Esophagus muscularis mucosa (tissue), 4 donors: ENCODE measurements around the gene RTRAF. TPM values are rescaled to one million over a fixed set of nuclear protein-coding genes. Genes with fewer than 3 reads are reported as not detected.

Source experiments
- DNase-seq: peaks from one replicate; pipeline ENCODE4 v3.0.0-alpha.2; 2017; ENCODE audit errors: extremely low spot score
- H3K27ac ChIP-seq, 4 donors: fragments of 200-600 bp; sonication (generic); replicated peaks in 1 of 4; 1 replicate in 3 of 4; 2 replicates in 1 of 4; pipeline ENCODE4 v1.5.1; 2016 to 2019; ENCODE audit warnings: mild to moderate bottlenecking in 1 of 4
- H3K27me3 ChIP-seq, 4 donors: fragments of 200-600 bp; sonication (generic); one replicate each; pipeline versions ENCODE4 v1.5.1 to v1.6.0; 2016 to 2019
- H3K36me3 ChIP-seq, 4 donors: fragments of 200-600 bp; sonication (generic); one replicate each; pipeline ENCODE4 v1.5.1; 2016 to 2019
- H3K4me1 ChIP-seq, 4 donors: fragments of 200-600 bp; sonication (generic); one replicate each; pipeline ENCODE4 v1.5.1; 2016 to 2019
- H3K4me3 ChIP-seq, 4 donors: fragments of 200-600 bp; sonication (generic); 1 replicate in 2 of 4; 2 replicates in 2 of 4; pipeline ENCODE4 v1.5.1; 2016 to 2019; ENCODE audit warnings: mild to moderate bottlenecking in 4 of 4, moderate library complexity in 1 of 4
- H3K9me3 ChIP-seq, 4 donors: fragments of 200-600 bp; sonication (generic); 1 replicate in 3 of 4; 2 replicates in 1 of 4; pipeline ENCODE4 v1.5.1; 2016 to 2019
- EP300 ChIP-seq: sonication (generic); formaldehyde crosslinking; IDR thresholded peaks from one replicate; pipeline ENCODE4 v1.6.1; 2017; ENCODE audit warnings: antibody characterized with exemption
- POLR2A ChIP-seq: fragments of 450-650 bp; IDR thresholded peaks from one replicate; pipeline ENCODE4 v1.6.1; 2017; ENCODE audit warnings: antibody characterized with exemption, moderate library complexity, mild to moderate bottlenecking, low read depth
- POLR2AphosphoS5 ChIP-seq, 2 donors: sonication (generic); formaldehyde crosslinking; IDR thresholded peaks; one replicate each; pipeline ENCODE4 v1.6.1; 2017; ENCODE audit warnings: antibody characterized with exemption in 2 of 2
- WGBS: methylation state at CpG from one replicate; pipeline ENCODE4 v1.1.5; 2018; 5-methylcytosine and 5-hydroxymethylcytosine counted together
- intact Hi-C: fragments of 100-400 bp; cut with DNase I; formaldehyde crosslinking; loops from one replicate; pipeline ENCODE4 v1.15.1; 2023
- total RNA-seq, 4 donors: library from RNA; depleted of rRNA; stranded (reverse); fragments of >200 nt; gene quantifications; one replicate each; pipeline versions ENCODE4 v1.1.0 to v1.2.1, GENCODE V29; 2016
- TF ChIP-seq, protein P1 (sequence below), 3 experiments: fragments of 200-600 bp in 2 of 3; fragments of 450-650 bp in 1 of 3; sonication (generic) in 2 of 3; IDR thresholded peaks; one replicate each; pipeline ENCODE4 v1.5.1; 2017 to 2019; ENCODE audit warnings: antibody characterized with exemption in 3 of 3, mild to moderate bottlenecking in 2 of 3, moderate library complexity in 1 of 3

RTRAF gene
- total RNA-seq, 4 donors from 2014 or later = 66.4 to 122 (median 70.1) TPM

DNA sequence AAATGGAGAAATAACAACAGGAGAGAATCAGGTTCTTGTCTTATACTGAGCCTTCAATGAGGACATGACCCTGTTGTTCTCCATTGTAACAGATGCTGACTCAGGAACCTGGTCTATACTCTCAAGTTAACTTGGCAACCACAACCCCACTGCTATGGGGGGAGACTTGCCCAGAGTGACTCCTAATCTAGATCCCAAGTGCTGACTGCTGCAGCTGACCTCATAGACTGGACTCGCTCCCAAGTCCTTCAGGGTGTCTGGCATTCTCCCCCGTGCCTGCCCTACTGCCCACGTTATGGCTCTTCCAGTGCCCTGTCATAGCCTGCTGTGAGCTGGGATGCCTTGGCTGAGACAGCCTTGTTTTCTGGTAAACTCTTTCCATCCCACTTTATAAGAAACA is 42.4 kb downstream of the RTRAF start:
- Histone ChIP-seq H3K4me1 (peaks cover 13 to 35% (median 24%) of the 10 kb centered on the region in 4 donors), H3K9me3 (no peaks in the 10 kb centered on the region), H3K27me3 (no peaks in the 10 kb centered on the region), H3K27ac (peak overlapping the region in 3 of 4 donors; percentile 25 to 47 (median 35)), H3K4me3 (no peak overlapping the region), H3K36me3 (peaks cover 19 to 43% (median 37%) of the 10 kb centered on the region in 4 donors)
- DNase-seq = no peak
- intact Hi-C loops = loop anchor here (5.0 kb wide), 1 partner anchor 34 kb away; no protein-coding TSS in a partner anchor
- WGBS = 46% methylated on average over 3 of the region's 3 CpGs
- no peak for TF ChIP-seq EP300
- TF ChIP-seq POLR2A = no peak
- TF ChIP-seq POLR2AphosphoS5 (IDR thresholded peaks at IDR 0.05) = no peak
- TF ChIP-seq, protein P1, sequence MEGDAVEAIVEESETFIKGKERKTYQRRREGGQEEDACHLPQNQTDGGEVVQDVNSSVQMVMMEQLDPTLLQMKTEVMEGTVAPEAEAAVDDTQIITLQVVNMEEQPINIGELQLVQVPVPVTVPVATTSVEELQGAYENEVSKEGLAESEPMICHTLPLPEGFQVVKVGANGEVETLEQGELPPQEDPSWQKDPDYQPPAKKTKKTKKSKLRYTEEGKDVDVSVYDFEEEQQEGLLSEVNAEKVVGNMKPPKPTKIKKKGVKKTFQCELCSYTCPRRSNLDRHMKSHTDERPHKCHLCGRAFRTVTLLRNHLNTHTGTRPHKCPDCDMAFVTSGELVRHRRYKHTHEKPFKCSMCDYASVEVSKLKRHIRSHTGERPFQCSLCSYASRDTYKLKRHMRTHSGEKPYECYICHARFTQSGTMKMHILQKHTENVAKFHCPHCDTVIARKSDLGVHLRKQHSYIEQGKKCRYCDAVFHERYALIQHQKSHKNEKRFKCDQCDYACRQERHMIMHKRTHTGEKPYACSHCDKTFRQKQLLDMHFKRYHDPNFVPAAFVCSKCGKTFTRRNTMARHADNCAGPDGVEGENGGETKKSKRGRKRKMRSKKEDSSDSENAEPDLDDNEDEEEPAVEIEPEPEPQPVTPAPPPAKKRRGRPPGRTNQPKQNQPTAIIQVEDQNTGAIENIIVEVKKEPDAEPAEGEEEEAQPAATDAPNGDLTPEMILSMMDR (IDR thresholded peaks at IDR 0.05) = no peak

- no peak for DNase-seq
- Histone ChIP-seq H3K27ac (peak overlapping the region in 3 of 4 donors; percentile 25 to 47 (median 35)), H3K9me3 (no peaks in the 10 kb centered on the region), H3K27me3 (no peaks in the 10 kb centered on the region), H3K4me1 (peaks cover 9 to 31% (median 19%) of the 10 kb centered on the region in 4 donors), H3K4me3 (no peak overlapping the region), H3K36me3 (peaks cover 14 to 43% (median 37%) of the 10 kb centered on the region in 4 donors)
- 58% methylated on average over 7 of the region's 7 CpGs for WGBS
- no peak for TF ChIP-seq POLR2A
- no peak for TF ChIP-seq POLR2AphosphoS5 (IDR thresholded peaks at IDR 0.05)
- TF ChIP-seq, protein P1 (IDR thresholded peaks at IDR 0.05) = no peak
- no peak for TF ChIP-seq EP300
- intact Hi-C loops = loop anchor here (5.0 kb wide), 1 partner anchor 35 kb away; no protein-coding TSS in a partner anchor
These were observed 43.0 kb downstream of the RTRAF start for GRCh38 chr14:52032204-52032801.

DNA sequence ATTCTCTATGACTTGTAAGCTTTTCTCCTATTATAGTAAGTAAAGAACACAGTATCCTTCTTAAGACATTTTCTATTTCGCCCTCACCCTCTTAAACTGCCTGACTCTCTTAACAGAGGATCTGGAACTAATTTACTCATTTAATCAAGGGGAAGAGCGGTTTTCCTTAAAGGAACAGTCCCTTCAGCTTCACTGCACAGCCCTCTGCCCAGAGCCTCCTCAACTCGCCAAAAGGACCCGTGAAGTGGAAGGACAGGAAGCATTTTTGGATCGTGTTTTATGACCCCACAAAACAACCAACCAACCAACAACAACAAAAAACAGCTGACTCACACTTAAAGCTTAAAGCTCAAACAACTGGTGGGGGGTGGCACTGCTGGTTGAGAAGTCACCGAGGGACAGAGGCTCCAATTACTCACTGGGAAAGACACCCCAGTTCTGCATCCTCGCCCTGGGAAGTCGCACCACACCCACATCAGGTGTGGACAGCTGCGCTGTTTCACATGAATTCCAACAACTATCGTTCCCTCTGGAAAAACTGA is 43.8 kb downstream of the RTRAF start:
- whole genome bisulfite sequencing = 66% methylated on average over 10 of the region's 10 CpGs
- Histone ChIP-seq H3K36me3 (peaks cover 14 to 44% (median 37%) of the 10 kb centered on the region in 4 donors), H3K4me3 (no peak overlapping the region), H3K27ac (peak overlapping the region in 2 of 4 donors; percentile 36 to 47), H3K4me1 (peaks cover 8 to 31% (median 19%) of the 10 kb centered on the region in 4 donors), H3K9me3 (no peaks in the 10 kb centered on the region), H3K27me3 (no peaks in the 10 kb centered on the region)
- DNase-seq = peak; percentile 57
- intact Hi-C loops = loop anchor here (5.0 kb wide), 1 partner anchor 36 kb away; no protein-coding TSS in a partner anchor
- TF ChIP-seq, protein P1 (IDR thresholded peaks at IDR 0.05) = no peak

DNA sequence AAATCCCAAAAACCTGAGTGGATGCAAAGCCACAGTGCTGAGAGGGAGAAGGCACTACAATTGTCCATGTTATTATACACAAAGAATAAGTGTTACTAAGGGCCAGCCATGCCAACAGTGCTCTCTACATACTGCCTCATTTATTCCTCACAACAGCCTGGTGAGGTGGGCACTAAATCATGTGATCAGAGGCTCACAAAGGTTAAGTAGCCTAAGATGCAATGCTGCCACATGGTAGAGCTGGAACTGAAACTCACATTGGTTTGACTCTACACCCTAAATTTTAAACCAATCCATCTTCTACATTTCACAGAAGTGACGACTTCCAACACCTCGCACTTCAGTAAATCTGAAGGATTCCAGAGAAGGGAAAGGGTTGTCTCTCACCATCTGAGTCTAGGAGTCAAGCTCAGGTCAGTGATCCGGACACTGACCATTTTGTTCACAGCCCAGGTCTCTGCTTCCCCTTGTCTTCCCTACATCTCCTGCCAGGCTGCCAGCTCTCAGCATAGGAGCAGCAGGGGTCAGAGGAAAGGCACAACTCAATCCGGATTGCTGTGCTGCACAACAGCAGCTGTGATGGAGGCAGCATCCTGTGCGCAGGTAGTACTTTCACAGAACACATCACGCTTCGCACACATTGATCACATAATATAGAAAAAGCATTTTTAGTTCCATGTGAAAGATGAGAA is 49.9 kb downstream of the RTRAF start:
- no peak overlapping the region for H3K27ac ChIP-seq
- intact Hi-C loops = no loop called here
- WGBS = 95% methylated on average over 7 of the region's 7 CpGs
- peaks cover 20 to 74% (median 66%) of the 10 kb centered on the region in 4 donors for H3K36me3 ChIP-seq
- no peak overlapping the region for H3K4me3 ChIP-seq
- no peaks in the 10 kb centered on the region for H3K27me3 ChIP-seq
- H3K9me3 ChIP-seq = no peaks in the 10 kb centered on the region
- TF ChIP-seq EP300 (no peak), POLR2AphosphoS5 (IDR thresholded peaks at IDR 0.05) (no peak), POLR2A (no peak)
- TF ChIP-seq, protein P1 (IDR thresholded peaks at IDR 0.05) = no peak
- H3K4me1 ChIP-seq = peaks cover 17 to 30% (median 24%) of the 10 kb centered on the region in 4 donors
- peak; percentile 74 for DNase-seq
